MV-4-11 (cell line): ENCODE measurements around the gene SLC22A14.
"Not testable (repeated sequence)": the region's sequence is repeated elsewhere in the genome, so short reads cannot be mapped to it uniquely, and the experiment has no call there.

ENCODE experiments used
- DNase-seq: peaks from one replicate; lab custom pipeline; 2025; lab: John Stamatoyannopoulos, UW

Gene SLC22A14

DNA sequence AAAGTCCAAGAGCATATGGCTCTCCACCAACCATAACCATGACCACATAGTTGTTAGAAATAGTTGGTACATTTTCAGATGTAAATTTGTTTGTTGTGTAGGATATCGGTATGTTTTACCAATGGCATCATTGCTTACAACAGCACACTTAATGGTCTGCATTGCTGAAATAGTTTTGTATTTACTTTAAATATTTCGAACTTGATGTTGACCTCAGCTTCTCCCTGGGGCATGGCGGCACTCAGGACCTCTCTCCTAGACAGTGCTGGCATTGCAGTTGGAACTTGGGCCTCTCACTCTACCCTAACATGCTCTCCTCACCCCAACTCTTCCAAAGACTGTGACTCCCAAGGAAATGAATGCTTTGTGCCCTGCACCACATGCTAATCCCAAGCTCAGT is 11.5 kb upstream of the SLC22A14 start:
- DNase-seq = no peak

DNA sequence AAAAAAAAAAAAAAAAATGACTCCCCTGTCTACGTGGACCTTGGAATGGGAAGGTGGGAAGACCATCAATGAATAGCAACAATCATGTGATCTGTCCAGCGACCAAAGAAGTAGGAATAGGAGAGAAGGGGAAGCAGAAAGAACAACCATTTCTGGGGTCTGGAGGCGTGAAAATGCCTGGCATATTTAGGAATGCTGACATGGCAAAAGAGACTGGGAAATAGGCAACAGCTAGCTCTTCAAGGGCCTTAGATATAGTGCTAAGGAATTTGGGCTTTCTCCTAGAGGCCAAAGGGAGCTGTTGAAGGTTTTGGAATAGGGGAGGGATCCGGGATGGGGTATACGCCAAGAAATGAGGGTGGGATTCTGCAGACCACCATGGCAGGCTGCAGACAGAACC is 10.5 kb upstream of the SLC22A14 start:
- DNase-seq = no peak

DNA sequence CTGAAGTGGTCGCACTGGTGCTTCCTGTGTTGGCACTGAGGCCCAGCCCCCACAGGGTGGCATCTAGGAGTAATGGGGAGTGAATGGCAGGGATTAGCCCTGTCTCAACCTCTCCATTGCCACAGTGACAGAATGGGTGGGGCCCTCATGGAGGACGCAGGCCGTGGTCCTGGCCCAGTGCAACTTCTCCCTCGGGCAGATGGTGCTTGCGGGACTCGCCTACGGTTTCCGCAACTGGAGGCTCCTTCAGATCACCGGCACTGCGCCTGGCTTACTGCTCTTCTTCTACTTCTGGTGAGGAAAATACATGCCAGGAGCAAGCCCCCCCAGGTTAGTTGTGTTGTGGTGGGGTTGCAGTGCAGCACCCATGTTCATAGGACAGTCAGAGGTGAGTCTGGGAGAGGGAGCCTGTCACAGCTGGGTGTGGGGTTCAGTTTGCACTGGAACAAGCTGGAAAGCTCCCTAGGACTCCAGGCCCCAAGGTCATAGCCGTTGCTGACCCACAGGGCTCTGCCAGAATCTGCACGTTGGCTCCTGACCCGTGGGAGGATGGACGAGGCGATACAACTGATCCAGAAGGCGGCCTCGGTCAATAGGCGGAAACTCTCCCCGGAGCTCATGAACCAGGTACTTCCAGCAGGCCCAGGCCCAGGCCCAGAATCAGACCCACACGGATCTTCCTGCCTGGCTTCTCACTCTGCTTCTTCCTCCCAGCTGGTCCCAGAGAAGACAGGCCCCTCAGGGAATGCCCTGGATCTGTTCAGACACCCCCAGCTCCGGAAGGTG is 7.0 kb upstream of the SLC22A14 start:
- no peak for DNase-seq

DNA sequence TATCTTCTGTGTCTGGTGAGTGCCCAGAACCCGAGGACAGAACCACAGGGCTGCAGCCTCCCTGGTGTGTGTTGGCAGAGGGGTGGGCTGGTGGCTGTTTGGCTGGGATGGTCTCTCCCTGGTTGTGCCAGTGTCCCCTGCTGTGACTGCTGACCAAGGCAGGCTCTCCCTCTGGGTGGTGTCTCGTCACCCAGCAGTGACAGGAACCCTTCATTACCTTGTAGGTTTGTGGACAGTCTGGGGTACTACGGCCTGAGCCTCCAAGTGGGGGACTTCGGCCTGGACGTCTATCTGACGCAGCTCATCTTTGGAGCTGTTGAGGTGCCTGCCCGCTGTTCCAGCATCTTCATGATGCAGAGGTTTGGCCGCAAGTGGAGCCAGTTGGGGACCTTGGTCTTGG is 6.4 kb upstream of the SLC22A14 start:
- no peak for DNase-seq

DNA sequence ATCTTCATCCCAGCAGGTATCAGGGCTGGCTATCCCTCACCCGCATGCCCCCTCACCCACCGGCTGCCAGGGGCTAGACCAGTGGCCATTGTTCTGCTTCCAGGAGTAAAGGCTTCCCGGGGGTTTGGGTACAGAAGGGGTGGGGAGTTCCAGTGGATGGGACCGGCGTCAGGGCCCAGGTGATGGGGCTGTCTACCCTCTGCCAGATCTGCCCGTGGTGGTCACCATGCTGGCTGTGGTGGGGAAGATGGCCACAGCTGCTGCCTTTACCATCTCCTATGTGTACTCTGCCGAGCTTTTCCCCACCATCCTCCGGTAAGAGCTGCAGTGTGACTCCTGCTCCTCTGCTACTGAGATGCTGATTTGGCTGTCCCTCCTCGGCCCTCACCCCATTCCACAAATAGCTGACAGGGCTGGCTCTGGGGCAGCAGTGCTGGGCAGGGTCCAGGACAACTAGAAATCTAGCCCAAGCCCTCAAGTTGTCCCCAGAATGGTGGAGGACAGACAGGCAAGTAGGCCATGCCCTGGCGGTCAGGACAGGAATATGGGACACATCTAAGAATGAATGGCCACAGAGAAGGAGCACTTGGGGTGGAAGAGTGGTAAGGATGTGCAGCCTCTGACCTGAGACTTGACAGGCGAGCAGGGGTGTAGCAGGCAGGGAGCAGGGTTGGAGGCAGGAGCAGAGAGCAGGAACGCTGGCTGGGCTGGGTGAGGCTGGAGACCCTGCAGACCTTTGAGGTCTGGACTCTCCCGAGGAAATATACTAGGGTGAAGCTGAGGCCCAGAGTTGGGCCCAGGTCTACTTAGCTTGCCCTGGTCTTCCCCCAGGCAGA is 5.8 kb upstream of the SLC22A14 start:
- DNase-seq = no peak

GRCh38 chr3:38276917-38277630 is 5.0 kb upstream of the SLC22A14 start:
- DNase-seq = no peak

- DNase-seq = no peak
These were observed 3.3 kb upstream of the SLC22A14 start for GRCh38 chr3:38278841-38279240.

GRCh38 chr3:38283810-38284755 is 2.0 kb downstream of the SLC22A14 start:
- no peak for DNase-seq

GRCh38 chr3:38284756-38285150 is 2.7 kb downstream of the SLC22A14 start:
- no peak for DNase-seq

- DNase-seq = not testable (repeated sequence)
These were observed 7.5 kb downstream of the SLC22A14 start for GRCh38 chr3:38289286-38290217.

GRCh38 chr3:38297053-38297452 is 15.0 kb downstream of the SLC22A14 start:
- DNase-seq = not testable (repeated sequence)

DNA sequence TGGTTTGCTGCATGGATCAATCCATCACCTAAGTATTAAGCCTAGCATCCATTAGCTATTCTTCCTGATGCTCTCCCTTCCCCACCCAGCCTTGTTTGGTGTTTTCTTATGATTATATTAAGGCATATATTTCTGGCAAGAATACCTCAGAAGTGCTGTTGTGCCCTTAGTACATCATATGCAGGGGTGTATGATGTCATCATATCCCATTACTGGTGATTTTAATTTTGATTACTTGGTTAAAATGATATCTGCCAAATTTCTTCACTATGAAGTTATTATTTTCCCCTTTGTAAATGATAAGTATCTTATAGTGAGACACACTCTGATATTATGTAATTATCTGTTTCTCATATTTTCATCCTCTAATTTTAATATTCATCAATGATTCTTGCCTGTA is 15.4 kb downstream of the SLC22A14 start:
- DNase-seq = no peak

- no peak for DNase-seq
These were observed 16.0 kb downstream of the SLC22A14 start for GRCh38 chr3:38297947-38298711.

DNA sequence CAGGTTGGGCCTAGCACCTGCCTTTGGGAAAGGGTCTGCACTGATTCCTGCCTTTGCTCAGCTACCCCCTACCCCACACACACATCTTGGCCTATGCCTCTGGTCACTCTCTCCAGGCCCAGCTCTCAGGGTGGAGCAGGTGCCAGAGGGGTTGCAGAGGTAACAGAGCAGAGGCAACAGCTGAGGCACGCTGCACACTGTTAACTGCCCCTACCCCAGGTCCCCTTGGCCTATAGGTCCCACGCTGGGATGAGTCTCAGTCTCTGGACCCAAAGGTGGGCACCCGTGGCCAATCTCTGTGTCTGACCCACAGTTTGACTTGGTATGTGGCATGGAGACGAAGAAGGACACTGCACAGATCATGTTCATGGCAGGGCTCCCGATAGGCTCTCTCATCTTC is 24.8 kb downstream of the SLC22A14 start:
- no peak for DNase-seq

DNA sequence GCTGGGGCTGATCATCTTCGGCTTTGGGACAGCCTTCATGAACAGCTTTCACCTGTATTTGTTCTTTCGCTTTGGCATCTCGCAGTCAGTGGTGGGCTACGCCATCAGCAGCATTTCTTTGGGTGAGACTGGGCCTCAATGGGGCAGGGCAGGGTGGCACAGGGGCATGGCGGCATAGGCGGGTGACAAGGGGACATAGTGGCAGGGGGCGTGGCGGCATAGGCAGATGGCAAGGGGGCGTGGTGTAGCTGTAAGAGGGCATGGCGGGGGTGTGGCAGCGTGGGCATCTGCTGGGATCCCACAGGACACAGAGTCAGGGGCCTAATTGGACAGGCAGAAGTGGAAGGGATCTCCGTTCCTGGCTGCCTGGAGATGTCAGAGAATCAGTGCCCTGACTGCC is 25.5 kb downstream of the SLC22A14 start:
- DNase-seq = no peak

DNA sequence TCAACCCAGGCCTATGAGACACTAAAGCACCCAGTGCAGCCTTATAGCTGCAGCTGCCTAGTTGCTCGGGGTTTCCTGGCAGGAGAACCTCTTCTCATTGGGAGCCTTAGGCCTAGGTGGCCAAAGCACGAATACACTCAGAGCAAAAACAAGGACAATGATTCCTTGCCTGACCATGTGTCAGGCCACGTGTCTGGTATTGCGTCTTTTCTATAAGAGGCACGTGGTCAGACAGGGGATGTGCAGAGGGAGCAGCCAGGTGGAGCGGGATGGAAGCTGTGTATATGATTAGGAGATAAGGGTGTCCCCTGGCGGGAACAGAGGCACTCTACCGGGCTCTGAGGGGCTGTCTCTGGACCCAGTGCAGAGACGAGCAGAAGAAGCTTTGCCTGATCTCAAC is 26.4 kb downstream of the SLC22A14 start:
- no peak for DNase-seq

DNA sequence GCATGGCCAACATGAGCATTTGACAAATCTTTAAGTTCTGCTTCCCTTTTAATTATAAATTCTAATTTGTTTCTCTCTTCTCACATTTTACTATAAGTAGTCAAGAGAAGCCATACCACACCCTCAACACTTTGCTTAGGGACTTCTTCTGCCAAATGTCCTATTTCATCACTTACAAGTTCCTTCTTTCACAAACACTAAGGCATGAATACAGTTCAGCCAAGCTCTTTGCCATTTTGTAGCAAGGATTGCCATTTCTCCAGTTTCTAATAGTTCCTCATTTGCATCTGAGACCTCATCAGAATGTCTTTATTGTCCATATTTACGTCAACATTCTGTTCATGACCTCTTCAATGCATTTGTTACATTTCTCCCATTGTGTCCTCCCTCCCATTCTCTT is 29.4 kb downstream of the SLC22A14 start:
- DNase-seq = peak; percentile 94

DNA sequence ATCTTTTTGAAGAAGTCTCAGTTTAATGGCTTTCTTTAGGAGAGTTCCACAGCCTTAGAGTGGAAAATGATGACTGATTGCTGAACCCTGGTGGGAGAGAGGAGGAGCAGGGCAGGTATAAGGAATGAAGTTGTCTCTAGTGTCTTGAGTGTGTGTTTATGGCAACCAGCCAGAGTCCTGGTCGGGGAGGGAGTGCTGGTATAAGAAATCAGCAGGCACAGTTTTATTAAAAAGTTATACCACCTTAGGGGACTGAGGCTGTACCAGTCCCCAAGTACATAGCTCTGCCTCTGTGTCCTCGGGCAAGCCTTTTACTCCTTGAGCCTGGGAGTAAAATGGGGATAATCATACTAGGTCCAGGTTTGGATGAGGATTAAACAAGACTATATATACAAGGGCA is 29.8 kb downstream of the SLC22A14 start:
- no peak for DNase-seq

DNA sequence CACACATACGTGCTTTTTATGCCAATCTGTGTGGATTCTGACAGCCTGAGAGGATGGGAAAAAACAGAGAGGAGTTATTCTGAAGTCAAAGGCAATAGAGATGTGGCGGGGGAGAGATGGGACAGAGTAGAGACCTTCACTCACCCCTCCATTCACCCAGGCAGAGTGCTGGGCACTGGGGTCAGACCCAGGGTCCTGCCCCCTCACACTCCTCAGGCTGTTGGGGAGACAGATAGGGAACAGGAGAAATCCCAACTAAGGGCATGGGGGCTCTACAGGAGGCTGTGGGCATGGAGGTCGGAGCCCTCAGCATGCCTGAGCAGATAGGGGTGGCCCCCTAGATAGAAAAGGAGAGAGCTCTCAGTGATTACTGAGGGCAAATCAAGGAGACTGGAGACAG is 30.3 kb downstream of the SLC22A14 start:
- no peak for DNase-seq

- no peak for DNase-seq
These were observed 31.2 kb downstream of the SLC22A14 start for GRCh38 chr3:38313263-38313662.
